K562 (cell line): ENCODE data around the gene BBS5.

Experiments used
- CTCF ChIP-seq, 3 experiments: IDR thresholded peaks in 2 of 3; conservative IDR thresholded peaks in 1 of 3; 2 replicates each; pipeline ENCODE4 v1.5.1; 2011 to 2012; ENCODE audit warnings: low read length in 3 of 3, mild to moderate bottlenecking in 3 of 3, control low read depth in 2 of 3, improper control_type of control experiment in 1 of 3, inconsistent platforms in 1 of 3, low read depth in 1 of 3, mixed read lengths in 1 of 3, moderate library complexity in 1 of 3; ENCODE audit not compliant: insufficient read depth in 2 of 3
- FOXJ3 ChIP-seq: sonication (generic); formaldehyde crosslinking; IDR thresholded peaks from 2 replicates; pipeline ENCODE4 v1.4.0; 2020; ENCODE audit warnings: mild to moderate bottlenecking, missing genetic modification reagents
- TBL1XR1 ChIP-seq, 2 experiments: IDR thresholded peaks; 2 replicates each; pipeline ENCODE4 v1.6.1; 2012; ENCODE audit warnings: improper control_type of control experiment in 2 of 2, low read length in 2 of 2, mild to moderate bottlenecking in 1 of 2

GRCh38 chr2:169513094-169513493 lies 33.8 kb downstream of the BBS5 start:
- TF ChIP-seq FOXJ3 (CRISPR knock-in tag) (no peak), CTCF (IDR thresholded peaks at IDR 0.05 in 2 of 3, conservative IDR thresholded peaks at IDR 0.05 in 1 of 3; ENCODE audit: insufficient read depth in 2 of 3, low read depth in 1 of 3, low read length in 3 of 3) (no peak), TBL1XR1 (IDR thresholded peaks at IDR 0.05; ENCODE audit: low read length in 2 of 2) (no peak)
